ENCODE data around the gene ING4.

The ING4 gene

DNA sequence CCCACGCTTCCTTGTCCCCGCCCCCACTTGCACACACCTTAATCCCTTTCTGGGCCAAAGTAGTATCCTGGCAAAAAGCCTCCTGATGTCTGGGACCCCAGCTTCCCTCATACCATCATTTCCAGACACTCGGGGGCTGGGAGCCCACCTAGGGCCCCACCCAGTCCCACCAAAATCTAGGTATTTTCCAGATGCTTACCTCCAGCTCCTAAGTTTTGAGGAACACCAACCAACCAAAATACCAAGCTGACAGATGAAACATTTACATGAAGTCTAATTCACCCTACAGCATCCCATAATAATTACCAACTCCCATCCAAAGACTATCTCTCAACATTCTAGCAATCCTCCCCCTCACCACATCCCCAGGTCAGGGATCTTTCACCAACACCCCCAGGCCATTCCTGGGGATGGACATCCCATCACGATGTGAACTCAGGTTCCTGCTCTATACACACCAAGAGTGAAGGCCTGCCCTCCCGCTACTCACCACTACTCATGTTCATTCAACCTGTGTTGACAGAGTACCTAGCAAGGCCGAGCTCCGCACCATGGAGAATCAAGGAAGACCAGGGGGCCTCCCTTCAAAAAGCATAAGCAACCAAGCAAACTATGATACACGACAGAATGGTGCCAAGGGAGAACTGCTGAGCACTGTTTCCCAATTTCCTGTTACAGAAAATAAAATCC is 54.2 kb downstream of the ING4 start:
- TF ChIP-seq, protein P1, sequence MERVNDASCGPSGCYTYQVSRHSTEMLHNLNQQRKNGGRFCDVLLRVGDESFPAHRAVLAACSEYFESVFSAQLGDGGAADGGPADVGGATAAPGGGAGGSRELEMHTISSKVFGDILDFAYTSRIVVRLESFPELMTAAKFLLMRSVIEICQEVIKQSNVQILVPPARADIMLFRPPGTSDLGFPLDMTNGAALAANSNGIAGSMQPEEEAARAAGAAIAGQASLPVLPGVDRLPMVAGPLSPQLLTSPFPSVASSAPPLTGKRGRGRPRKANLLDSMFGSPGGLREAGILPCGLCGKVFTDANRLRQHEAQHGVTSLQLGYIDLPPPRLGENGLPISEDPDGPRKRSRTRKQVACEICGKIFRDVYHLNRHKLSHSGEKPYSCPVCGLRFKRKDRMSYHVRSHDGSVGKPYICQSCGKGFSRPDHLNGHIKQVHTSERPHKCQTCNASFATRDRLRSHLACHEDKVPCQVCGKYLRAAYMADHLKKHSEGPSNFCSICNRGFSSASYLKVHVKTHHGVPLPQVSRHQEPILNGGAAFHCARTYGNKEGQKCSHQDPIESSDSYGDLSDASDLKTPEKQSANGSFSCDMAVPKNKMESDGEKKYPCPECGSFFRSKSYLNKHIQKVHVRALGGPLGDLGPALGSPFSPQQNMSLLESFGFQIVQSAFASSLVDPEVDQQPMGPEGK (CRISPR knock-in tag; IDR thresholded peaks at IDR 0.05; ENCODE audit: borderline replicate concordance) = no peak
- ATAC-seq = no peak

DNA sequence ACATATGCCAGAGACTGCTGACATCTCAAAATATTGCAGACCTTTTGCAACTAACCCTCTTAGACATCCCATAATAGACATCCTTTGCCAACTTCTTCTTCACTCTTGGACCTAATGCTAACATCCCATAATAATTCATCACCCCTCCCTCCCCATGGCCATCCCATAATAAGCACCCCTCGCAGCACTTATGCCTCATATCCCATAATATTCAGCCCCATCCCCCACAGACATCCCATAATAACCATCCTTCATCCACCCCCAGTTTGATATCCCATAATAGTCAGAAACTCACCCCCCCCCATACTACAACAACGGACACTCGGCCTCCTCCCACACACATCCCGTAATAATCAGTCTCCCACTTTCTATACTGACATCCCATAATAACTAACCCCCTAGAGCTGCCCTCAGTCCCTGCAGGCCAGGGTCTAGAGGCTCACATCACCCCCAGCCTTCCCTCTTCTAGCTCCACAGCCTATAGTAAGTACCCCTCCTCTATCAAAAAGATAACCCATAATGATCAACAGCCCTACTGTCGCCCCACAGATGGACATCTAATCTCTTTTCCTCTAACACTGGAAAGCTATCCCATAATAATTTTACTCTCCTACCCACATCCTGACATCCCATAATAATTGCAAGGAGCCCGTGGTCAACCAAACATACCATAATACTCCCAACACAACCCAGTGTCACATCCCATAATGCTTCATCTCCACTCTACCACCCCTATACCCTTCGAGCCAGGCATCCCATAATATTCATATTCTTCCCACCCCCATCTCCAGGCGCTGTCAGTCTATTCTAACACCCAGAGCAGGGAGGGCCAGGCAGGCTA is 54.9 kb downstream of the ING4 start:
- peak; percentile 3; the same call in 2 of the 3 replicates for ATAC-seq
- TF ChIP-seq ISL1 (CRISPR knock-in tag; IDR thresholded peaks at IDR 0.05) (peak; percentile 31; the same call in 1 of the 2 replicates), ZNF565 (CRISPR knock-in tag; conservative IDR thresholded peaks at IDR 0.05; ENCODE audit: low read depth) (peak; percentile 94), ZNF8 (CRISPR knock-in tag; IDR thresholded peaks at IDR 0.05) (peak; percentile 67), ZFP30 (CRISPR knock-in tag; IDR thresholded peaks at IDR 0.05) (peak; percentile 60; the same call in 1 of the 2 replicates), SNAI2 (CRISPR knock-in tag; IDR thresholded peaks at IDR 0.05) (peak; percentile 98), ZFP3 (CRISPR knock-in tag; IDR thresholded peaks at IDR 0.05) (peak; percentile 88), GLIS3 (CRISPR knock-in tag; IDR thresholded peaks at IDR 0.05) (peak; percentile 89), ARNTL (CRISPR knock-in tag; IDR thresholded peaks at IDR 0.05; ENCODE audit: borderline replicate concordance, low read depth) (peak; percentile 86), TCF4 (CRISPR knock-in tag; IDR thresholded peaks at IDR 0.05; ENCODE audit: borderline replicate concordance) (no peak), OSR1 (CRISPR knock-in tag; IDR thresholded peaks at IDR 0.05) (no peak), BACH2 (CRISPR knock-in tag; IDR thresholded peaks at IDR 0.05; ENCODE audit: borderline replicate concordance) (peak; percentile 80; the same call in 1 of the 2 replicates), ZNF70 (CRISPR knock-in tag; IDR thresholded peaks at IDR 0.05) (peak; percentile 81), RARB (CRISPR knock-in tag; IDR thresholded peaks at IDR 0.05) (peak; percentile 70; the same call in 1 of the 2 replicates), ESRRG (CRISPR knock-in tag; IDR thresholded peaks at IDR 0.05) (peak; percentile 89), TOX (CRISPR knock-in tag; IDR thresholded peaks at IDR 0.05; ENCODE audit: borderline replicate concordance) (peak; percentile 69), ZC3H10 (CRISPR knock-in tag; IDR thresholded peaks at IDR 0.05) (peak; percentile 74; the same call in 1 of the 2 replicates), CSDC2 (CRISPR knock-in tag; IDR thresholded peaks at IDR 0.05) (peak; percentile 98), PPARA (CRISPR knock-in tag; IDR thresholded peaks at IDR 0.05; ENCODE audit: borderline replicate concordance) (peak; percentile 97)
- TF ChIP-seq, protein P2, sequence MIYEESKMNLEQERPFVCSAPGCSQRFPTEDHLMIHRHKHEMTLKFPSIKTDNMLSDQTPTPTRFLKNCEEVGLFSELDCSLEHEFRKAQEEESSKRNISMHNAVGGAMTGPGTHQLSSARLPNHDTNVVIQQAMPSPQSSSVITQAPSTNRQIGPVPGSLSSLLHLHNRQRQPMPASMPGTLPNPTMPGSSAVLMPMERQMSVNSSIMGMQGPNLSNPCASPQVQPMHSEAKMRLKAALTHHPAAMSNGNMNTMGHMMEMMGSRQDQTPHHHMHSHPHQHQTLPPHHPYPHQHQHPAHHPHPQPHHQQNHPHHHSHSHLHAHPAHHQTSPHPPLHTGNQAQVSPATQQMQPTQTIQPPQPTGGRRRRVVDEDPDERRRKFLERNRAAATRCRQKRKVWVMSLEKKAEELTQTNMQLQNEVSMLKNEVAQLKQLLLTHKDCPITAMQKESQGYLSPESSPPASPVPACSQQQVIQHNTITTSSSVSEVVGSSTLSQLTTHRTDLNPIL (CRISPR knock-in tag; IDR thresholded peaks at IDR 0.05; ENCODE audit: low read depth) = 0 out of 2 replicates have a peak, but pooled peaks have one; percentile 39
- TF ChIP-seq, protein P1 (CRISPR knock-in tag; IDR thresholded peaks at IDR 0.05; ENCODE audit: borderline replicate concordance) = peak; percentile 81
- TF ChIP-seq, protein P3, sequence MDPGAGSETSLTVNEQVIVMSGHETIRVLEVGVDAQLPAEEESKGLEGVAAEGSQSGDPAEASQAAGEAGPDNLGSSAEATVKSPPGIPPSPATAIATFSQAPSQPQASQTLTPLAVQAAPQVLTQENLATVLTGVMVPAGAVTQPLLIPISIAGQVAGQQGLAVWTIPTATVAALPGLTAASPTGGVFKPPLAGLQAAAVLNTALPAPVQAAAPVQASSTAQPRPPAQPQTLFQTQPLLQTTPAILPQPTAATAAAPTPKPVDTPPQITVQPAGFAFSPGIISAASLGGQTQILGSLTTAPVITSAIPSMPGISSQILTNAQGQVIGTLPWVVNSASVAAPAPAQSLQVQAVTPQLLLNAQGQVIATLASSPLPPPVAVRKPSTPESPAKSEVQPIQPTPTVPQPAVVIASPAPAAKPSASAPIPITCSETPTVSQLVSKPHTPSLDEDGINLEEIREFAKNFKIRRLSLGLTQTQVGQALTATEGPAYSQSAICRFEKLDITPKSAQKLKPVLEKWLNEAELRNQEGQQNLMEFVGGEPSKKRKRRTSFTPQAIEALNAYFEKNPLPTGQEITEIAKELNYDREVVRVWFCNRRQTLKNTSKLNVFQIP (CRISPR knock-in tag; IDR thresholded peaks at IDR 0.05; ENCODE audit: borderline replicate concordance, low read depth) = peak; percentile 75; the same call in 1 of the 2 replicates
- TF ChIP-seq, protein P4, sequence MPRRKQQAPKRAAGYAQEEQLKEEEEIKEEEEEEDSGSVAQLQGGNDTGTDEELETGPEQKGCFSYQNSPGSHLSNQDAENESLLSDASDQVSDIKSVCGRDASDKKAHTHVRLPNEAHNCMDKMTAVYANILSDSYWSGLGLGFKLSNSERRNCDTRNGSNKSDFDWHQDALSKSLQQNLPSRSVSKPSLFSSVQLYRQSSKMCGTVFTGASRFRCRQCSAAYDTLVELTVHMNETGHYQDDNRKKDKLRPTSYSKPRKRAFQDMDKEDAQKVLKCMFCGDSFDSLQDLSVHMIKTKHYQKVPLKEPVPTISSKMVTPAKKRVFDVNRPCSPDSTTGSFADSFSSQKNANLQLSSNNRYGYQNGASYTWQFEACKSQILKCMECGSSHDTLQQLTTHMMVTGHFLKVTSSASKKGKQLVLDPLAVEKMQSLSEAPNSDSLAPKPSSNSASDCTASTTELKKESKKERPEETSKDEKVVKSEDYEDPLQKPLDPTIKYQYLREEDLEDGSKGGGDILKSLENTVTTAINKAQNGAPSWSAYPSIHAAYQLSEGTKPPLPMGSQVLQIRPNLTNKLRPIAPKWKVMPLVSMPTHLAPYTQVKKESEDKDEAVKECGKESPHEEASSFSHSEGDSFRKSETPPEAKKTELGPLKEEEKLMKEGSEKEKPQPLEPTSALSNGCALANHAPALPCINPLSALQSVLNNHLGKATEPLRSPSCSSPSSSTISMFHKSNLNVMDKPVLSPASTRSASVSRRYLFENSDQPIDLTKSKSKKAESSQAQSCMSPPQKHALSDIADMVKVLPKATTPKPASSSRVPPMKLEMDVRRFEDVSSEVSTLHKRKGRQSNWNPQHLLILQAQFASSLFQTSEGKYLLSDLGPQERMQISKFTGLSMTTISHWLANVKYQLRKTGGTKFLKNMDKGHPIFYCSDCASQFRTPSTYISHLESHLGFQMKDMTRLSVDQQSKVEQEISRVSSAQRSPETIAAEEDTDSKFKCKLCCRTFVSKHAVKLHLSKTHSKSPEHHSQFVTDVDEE (CRISPR knock-in tag; IDR thresholded peaks at IDR 0.05) = peak; percentile 97
- TF ChIP-seq, protein P5, sequence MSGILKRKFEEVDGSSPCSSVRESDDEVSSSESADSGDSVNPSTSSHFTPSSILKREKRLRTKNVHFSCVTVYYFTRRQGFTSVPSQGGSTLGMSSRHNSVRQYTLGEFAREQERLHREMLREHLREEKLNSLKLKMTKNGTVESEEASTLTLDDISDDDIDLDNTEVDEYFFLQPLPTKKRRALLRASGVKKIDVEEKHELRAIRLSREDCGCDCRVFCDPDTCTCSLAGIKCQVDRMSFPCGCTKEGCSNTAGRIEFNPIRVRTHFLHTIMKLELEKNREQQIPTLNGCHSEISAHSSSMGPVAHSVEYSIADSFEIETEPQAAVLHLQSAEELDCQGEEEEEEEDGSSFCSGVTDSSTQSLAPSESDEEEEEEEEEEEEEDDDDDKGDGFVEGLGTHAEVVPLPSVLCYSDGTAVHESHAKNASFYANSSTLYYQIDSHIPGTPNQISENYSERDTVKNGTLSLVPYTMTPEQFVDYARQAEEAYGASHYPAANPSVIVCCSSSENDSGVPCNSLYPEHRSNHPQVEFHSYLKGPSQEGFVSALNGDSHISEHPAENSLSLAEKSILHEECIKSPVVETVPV (CRISPR knock-in tag; IDR thresholded peaks at IDR 0.05) = 0 out of 2 replicates have a peak, but pooled peaks have one; percentile 61

All from SK-N-SH treated with all-trans-retinoic acid at 6 μM for 48 hours (cell line).